Progenitor cell of endocrine pancreas (in vitro differentiated cells): ENCODE results near the gene ZNF765. TPM values are rescaled to one million over a fixed set of nuclear protein-coding genes. Genes with fewer than 3 reads are reported as not detected.
"Not testable (repeated sequence)": the region's sequence is repeated elsewhere in the genome, so short reads cannot be mapped to it uniquely, and the experiment has no call there.

ENCODE experiments used
- DNase-seq: peaks from one replicate; pipeline ENCODE4 v3.0.0; 2021; ENCODE audit warnings: low spot score; ENCODE audit not compliant: unreplicated experiment
- H3K27ac Mint-ChIP-seq: 2 replicates; pipeline ENCODE4 v1.8.0; 2021; ENCODE audit warnings: mild to moderate bottlenecking, moderate library complexity, mixed read lengths
- H3K27me3 Mint-ChIP-seq: 2 replicates; pipeline ENCODE4 v1.8.0; 2021; ENCODE audit warnings: mixed read lengths
- H3K36me3 Mint-ChIP-seq: 2 replicates; pipeline ENCODE4 v1.8.0; 2022; ENCODE audit warnings: mixed read lengths; ENCODE audit not compliant: insufficient read depth
- H3K4me1 Mint-ChIP-seq: 2 replicates; pipeline ENCODE4 v1.8.0; 2021; ENCODE audit warnings: low read depth, mixed read lengths
- H3K4me3 Mint-ChIP-seq: 2 replicates; pipeline ENCODE4 v1.8.0; 2021; ENCODE audit warnings: low read depth, mild to moderate bottlenecking, moderate library complexity, mixed read lengths
- H3K9me3 Mint-ChIP-seq: 2 replicates; pipeline ENCODE4 v1.8.0; 2021; ENCODE audit warnings: low read depth, mixed read lengths
- CTCF ChIP-seq: fragments of 200-600 bp; sonication (generic); IDR thresholded peaks from one replicate; pipeline ENCODE4 v1.5.0; 2021; ENCODE audit warnings: antibody characterized with exemption, mild to moderate bottlenecking; ENCODE audit not compliant: unreplicated experiment
- total RNA-seq: library from RNA; stranded (reverse); gene quantifications from 2 replicates; pipeline ENCODE4 v1.2.1, GENCODE V29; 2021

The ZNF765 gene
- total RNA-seq, 1 donor from 2014 or later: 29.8 TPM

- H3K9me3 Mint-ChIP-seq, H3K27me3 Mint-ChIP-seq, DNase-seq, H3K36me3 Mint-ChIP-seq: not testable (repeated sequence)
- Mint-ChIP-seq H3K27ac (peak overlapping the region; percentile 91), H3K4me3 (peak overlapping the region; percentile 66), H3K4me1 (peaks cover 37% of the 10 kb centered on the region)
- TF ChIP-seq CTCF: peak; percentile 34
Observed at GRCh38 chr19:53423680-53424079, 28.7 kb downstream of the ZNF765 start.

- Mint-ChIP-seq H3K4me3 (peak overlapping the region; percentile 67), H3K4me1 (peaks cover 42% of the 10 kb centered on the region), H3K9me3 (no peaks in the 10 kb centered on the region), H3K27ac (peak overlapping the region; percentile 88), H3K27me3 (no peaks in the 10 kb centered on the region), H3K36me3 (peaks cover 7% of the 10 kb centered on the region)
- TF ChIP-seq CTCF: peak; percentile 86
- peak; percentile 62 for DNase-seq
Observed at GRCh38 chr19:53424968-53425597, 30.1 kb downstream of the ZNF765 start.

- peak within 1 kb of the TSS; percentile 98 for H3K27ac Mint-ChIP-seq
- H3K27me3 Mint-ChIP-seq: no peaks in the 10 kb centered on the region
- H3K9me3 Mint-ChIP-seq: no peaks in the 10 kb centered on the region
- DNase-seq: peak; percentile 99
- peak; percentile 39 for TF ChIP-seq CTCF
- peaks cover 23% of the 10 kb centered on the region for H3K36me3 Mint-ChIP-seq
- H3K4me1 Mint-ChIP-seq: peaks cover 63% of the 10 kb centered on the region
- H3K4me3 Mint-ChIP-seq: peak within 1 kb of the TSS; percentile 89
Observed at GRCh38 chr19:53431399-53432087, 36.6 kb downstream of the ZNF765 start, which contains the start of gene ZNF761. ZNF761 (plus strand) TSS chr19:53431984; CDS start chr19:53447269, 15,285 bp downstream.

- Mint-ChIP-seq H3K4me3 (peak overlapping the region; percentile 89), H3K27ac (peak overlapping the region; percentile 98), H3K4me1 (peaks cover 66% of the 10 kb centered on the region), H3K9me3 (no peaks in the 10 kb centered on the region), H3K27me3 (no peaks in the 10 kb centered on the region), H3K36me3 (peaks cover 23% of the 10 kb centered on the region)
- no peak for TF ChIP-seq CTCF
- peak; percentile 13 for DNase-seq
Observed at GRCh38 chr19:53432088-53432661, 37.2 kb downstream of the ZNF765 start.

GRCh38 chr19:53443809-53444208, 48.9 kb downstream of the ZNF765 start:
- Mint-ChIP-seq H3K27ac (peak overlapping the region; percentile 96), H3K4me1 (peaks cover 12% of the 10 kb centered on the region)

GRCh38 chr19:53447196-53447595, 52.2 kb downstream of the ZNF765 start:
- H3K27ac Mint-ChIP-seq: peak overlapping the region; percentile 39
- H3K9me3 Mint-ChIP-seq: peaks cover 25% of the 10 kb centered on the region
- not testable (repeated sequence) for DNase-seq, H3K27me3 Mint-ChIP-seq, H3K4me3 Mint-ChIP-seq
- peaks cover 12% of the 10 kb centered on the region for H3K4me1 Mint-ChIP-seq
- H3K36me3 Mint-ChIP-seq: peaks cover 81% of the 10 kb centered on the region

More at GRCh38 chr19:53443809-53444208, 48.9 kb downstream of the ZNF765 start:
- not testable (repeated sequence) for DNase-seq, H3K27me3 Mint-ChIP-seq
- Mint-ChIP-seq H3K9me3 (peaks cover 24% of the 10 kb centered on the region), H3K36me3 (peaks cover 76% of the 10 kb centered on the region), H3K4me3 (peak overlapping the region; percentile 54)
